Left lung (tissue), 10 donors: ENCODE data around the gene MMRN1. TPM values are rescaled to one million over a fixed set of nuclear protein-coding genes. Genes with fewer than 3 reads are reported as not detected.

Source experiments
- ATAC-seq: fragments of 200-7000 bp; cut with Tn5 transposase; one replicate; pipeline ENCODE4 v1.9.1; 2020; ENCODE audit warnings: moderate library complexity
- DNase-seq, 4 donors: peaks; one replicate each; pipeline ENCODE4 v3.0.0-alpha.2; 2013 to 2020
- H3K27ac ChIP-seq, 2 donors: fragments of 200-600 bp; sonication (generic) in 1 of 2; one replicate each; pipeline versions ENCODE4 v1.5.0 to v1.8.0; 2020 to 2021
- H3K27me3 ChIP-seq, 2 donors: fragments of 200-600 bp; sonication (generic) in 1 of 2; one replicate each; pipeline versions ENCODE4 v1.5.0 to v1.8.0; 2020 to 2021
- H3K36me3 ChIP-seq, 2 donors: fragments of 200-600 bp; sonication (generic) in 1 of 2; one replicate each; pipeline versions ENCODE4 v1.5.0 to v1.8.0; 2020 to 2021
- H3K4me1 ChIP-seq, 2 donors: fragments of 200-600 bp; one replicate each; pipeline ENCODE4 v1.8.0; 2021
- H3K4me3 ChIP-seq, 2 donors: fragments of 200-600 bp; sonication (generic) in 1 of 2; one replicate each; pipeline versions ENCODE4 v1.5.0 to v1.8.0; 2020 to 2021; ENCODE audit warnings: mild to moderate bottlenecking in 1 of 2
- H3K9me3 ChIP-seq, 2 donors: fragments of 200-600 bp; sonication (generic) in 1 of 2; one replicate each; pipeline versions ENCODE4 v1.5.0 to v1.8.0; 2020 to 2021
- intact Hi-C, 2 donors: fragments of 100-400 bp; cut with DNase I; formaldehyde crosslinking; loops; one replicate each; pipeline versions ENCODE4 v1.11.2 to v1.14.2; 2022
- polyA plus RNA-seq, 6 donors: library from polyadenylated mRNA; unstranded; fragments of 120-200 nt; gene quantifications; one replicate each; pipeline ENCODE4 v1.2.1, GENCODE V29; 2013; ENCODE audit not compliant: insufficient read length in 6 of 6
- total RNA-seq, 2 donors: library from RNA; stranded (reverse); fragmentation: NEBNext Ultra II Directional; extraction: Animal tissue kit (Norgen Biotek cat#: 25700); gene quantifications; one replicate each; pipeline ENCODE4 v1.2.1, GENCODE V29; 2021
- TF ChIP-seq, protein P1 (sequence below), 2 donors: fragments of 200-600 bp; sonication (generic) in 1 of 2; IDR thresholded peaks; one replicate each; pipeline versions ENCODE4 v1.5.0 to v1.8.0; 2021; ENCODE audit warnings: antibody characterized with exemption in 2 of 2
- donor health status: DM: no; HTN: yes; CAD: no.
- donor health status: DM: no; HTN: no; CAD: no.

Gene MMRN1
- total and polyA plus RNA-seq, 8 donors = 19.4 to 62.1 (median 28.7) TPM

DNA sequence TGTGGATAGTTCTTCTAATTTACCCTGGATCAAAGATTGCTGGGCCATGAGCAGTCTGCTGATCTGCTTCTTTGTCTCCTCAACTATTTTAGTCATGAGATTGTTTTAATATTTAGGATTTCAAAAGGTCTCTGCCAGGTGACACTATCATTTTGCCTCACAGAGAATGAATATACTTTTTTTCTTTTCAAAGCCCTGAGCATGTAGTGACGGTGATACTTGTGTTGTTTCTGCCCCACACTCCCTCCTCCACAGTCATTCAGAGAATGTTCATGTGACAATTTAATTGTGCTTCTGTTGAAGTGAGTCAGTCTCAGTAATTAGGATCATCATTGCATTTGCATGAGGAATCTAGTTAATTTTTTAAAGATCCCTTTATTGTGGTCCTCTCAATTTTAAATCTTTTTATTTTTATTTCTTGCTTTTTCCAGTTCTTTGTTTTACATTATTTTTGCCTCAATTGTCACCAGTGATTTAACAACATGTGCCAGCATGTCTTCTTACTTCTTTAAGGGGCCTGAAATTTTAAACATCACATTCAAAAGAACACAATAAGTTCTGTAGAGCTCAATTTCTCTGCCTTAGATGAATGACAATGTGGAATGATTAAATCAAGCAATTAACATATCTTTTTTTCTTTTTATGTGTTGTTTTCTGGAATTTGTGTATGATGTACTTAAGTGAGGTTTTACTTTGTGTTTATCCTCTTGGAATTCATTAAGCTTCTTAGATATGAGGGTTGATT, 12.3 kb downstream of the MMRN1 start:
- intact Hi-C loops = no loop called here
- ATAC-seq (no peak), DNase-seq (no peak)
- Histone ChIP-seq H3K4me1 (no peaks in the 10 kb centered on the region), H3K36me3 (no peaks in the 10 kb centered on the region), H3K9me3 (no peaks in the 10 kb centered on the region), H3K4me3 (no peak overlapping the region), H3K27me3 (no peaks in the 10 kb centered on the region), H3K27ac (no peak overlapping the region)
- TF ChIP-seq, protein P1, sequence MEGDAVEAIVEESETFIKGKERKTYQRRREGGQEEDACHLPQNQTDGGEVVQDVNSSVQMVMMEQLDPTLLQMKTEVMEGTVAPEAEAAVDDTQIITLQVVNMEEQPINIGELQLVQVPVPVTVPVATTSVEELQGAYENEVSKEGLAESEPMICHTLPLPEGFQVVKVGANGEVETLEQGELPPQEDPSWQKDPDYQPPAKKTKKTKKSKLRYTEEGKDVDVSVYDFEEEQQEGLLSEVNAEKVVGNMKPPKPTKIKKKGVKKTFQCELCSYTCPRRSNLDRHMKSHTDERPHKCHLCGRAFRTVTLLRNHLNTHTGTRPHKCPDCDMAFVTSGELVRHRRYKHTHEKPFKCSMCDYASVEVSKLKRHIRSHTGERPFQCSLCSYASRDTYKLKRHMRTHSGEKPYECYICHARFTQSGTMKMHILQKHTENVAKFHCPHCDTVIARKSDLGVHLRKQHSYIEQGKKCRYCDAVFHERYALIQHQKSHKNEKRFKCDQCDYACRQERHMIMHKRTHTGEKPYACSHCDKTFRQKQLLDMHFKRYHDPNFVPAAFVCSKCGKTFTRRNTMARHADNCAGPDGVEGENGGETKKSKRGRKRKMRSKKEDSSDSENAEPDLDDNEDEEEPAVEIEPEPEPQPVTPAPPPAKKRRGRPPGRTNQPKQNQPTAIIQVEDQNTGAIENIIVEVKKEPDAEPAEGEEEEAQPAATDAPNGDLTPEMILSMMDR (IDR thresholded peaks at IDR 0.05) = no peak

DNA sequence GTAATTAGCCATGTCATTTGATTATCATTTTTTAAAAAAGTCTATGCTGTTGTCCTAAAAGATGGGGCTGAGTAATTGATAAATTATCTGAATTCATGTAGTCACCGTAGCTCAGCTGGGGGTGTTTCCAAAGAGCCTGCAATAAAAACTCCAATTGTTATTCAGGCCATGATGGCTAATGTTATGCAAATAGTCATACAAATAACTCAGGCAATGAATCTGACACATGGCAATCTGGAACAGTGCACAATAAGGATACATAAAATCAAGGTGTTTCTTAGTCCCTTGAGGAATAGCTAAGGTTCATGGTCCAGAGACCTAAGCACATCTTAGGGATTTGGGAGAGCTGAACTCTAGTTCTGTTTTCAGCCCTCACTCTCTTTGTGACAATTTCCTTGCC, 15.2 kb downstream of the MMRN1 start:
- TF ChIP-seq, protein P1 (IDR thresholded peaks at IDR 0.05) = no peak
- H3K27me3 ChIP-seq = no peaks in the 10 kb centered on the region
- no peaks in the 10 kb centered on the region for H3K4me1 ChIP-seq
- DNase-seq = no peak
- H3K4me3 ChIP-seq = no peak overlapping the region
- H3K9me3 ChIP-seq = no peaks in the 10 kb centered on the region
- H3K36me3 ChIP-seq = no peaks in the 10 kb centered on the region
- intact Hi-C loops = no loop called here
- no peak for ATAC-seq
- no peak overlapping the region for H3K27ac ChIP-seq

DNA sequence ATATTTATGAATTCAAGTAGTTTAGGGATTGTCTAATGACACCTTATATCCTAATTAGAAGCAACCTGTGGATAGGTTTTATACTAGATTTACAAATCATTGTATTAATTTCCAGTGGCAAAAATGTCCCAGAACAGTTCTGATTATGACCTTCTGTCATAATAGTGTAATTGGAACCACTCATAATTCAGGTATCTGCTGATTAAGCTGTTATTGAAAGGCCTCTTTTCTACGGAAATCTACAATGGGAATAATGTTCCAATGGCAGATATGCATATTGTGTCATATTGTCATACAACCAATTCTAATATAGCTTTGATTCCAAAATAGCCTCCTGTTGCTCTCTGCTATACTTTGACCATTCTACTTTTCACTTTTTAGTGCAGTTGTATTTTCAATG, 19.0 kb downstream of the MMRN1 start:
- Histone ChIP-seq H3K27me3 (no peaks in the 10 kb centered on the region), H3K27ac (no peak overlapping the region), H3K4me1 (no peaks in the 10 kb centered on the region), H3K9me3 (no peaks in the 10 kb centered on the region), H3K36me3 (no peaks in the 10 kb centered on the region), H3K4me3 (no peak overlapping the region)
- ATAC-seq (no peak), DNase-seq (no peak)
- intact Hi-C loops = no loop called here
- TF ChIP-seq, protein P1 (IDR thresholded peaks at IDR 0.05) = no peak

DNA sequence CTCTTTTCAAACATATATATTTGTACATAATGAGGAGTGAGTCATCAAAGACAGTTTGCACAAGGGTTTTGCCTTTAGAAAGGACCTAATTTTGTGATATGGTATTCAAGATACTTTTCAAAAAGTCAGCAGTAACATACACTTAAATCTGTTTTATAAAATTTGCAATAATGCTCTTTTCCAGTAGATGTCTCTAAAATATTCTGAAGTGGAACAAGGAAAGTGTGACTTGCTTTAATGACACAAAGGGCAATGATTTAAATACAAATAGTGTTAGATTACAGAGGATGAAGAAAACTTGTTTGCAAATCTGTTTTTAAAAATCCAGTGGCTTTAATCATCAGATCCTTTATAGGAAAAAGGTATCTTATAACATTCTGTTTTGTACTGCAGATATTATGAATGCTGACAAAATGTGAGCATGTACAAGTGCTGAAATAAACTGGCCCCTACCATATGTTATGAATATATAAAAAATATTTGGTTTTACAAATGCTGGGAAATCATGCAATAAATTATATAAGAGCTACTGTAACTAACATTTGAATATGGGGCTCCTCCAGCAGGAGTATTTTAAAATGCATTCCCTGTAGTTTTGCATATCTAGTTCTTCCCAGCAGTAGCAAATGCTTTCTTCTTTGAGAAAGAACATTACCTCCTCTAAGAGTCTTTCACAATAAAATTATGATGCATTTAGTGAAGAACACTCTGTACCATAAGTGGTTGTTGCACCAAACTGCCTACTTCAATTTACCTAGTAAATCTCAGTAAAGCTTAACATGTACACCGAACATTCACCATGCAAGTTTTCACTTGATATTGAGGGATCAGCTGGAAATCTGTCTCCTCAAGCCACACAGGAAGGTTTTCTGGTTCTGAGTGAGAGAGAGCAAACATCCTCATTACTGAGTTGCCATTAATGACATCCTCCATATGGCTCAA, 20.2 kb downstream of the MMRN1 start:
- Histone ChIP-seq H3K27me3 (no peaks in the 10 kb centered on the region), H3K36me3 (no peaks in the 10 kb centered on the region), H3K4me1 (no peaks in the 10 kb centered on the region), H3K4me3 (no peak overlapping the region), H3K9me3 (no peaks in the 10 kb centered on the region), H3K27ac (no peak overlapping the region)
- TF ChIP-seq, protein P1 (IDR thresholded peaks at IDR 0.05) = no peak
- intact Hi-C loops = no loop called here
- DNase-seq = no peak
- no peak for ATAC-seq

DNA sequence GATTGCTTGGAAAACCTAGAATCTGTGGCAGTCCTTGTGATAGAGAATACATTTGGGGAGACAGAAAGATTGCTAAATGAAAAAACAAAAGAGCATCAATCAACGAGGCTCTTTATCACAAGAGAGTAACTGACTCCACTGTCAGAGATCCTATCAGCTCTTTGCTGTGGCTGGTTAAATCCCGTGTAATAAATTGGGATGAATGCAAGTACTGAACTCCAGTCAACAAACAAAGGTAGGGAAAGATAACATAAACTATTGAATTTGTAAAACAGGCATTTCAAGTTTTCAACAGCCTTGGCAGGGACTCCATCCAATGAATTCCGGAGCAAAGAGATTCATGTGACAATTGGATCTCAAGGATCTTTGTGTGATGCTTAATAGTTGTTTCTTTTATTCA, 21.3 kb downstream of the MMRN1 start:
- Histone ChIP-seq H3K9me3 (no peaks in the 10 kb centered on the region), H3K27me3 (no peaks in the 10 kb centered on the region), H3K4me3 (no peak overlapping the region), H3K36me3 (no peaks in the 10 kb centered on the region), H3K27ac (no peak overlapping the region), H3K4me1 (no peaks in the 10 kb centered on the region)
- intact Hi-C loops = no loop called here
- TF ChIP-seq, protein P1 (IDR thresholded peaks at IDR 0.05) = no peak
- DNase-seq = no peak
- ATAC-seq = no peak
